Measurements from ENCODE around the gene PLCXD1.
A peak's percentile ranks its signal among the peaks of the same experiment; 100 is the strongest.
"Not testable (repeated sequence)": the region's sequence is repeated elsewhere in the genome, so short reads cannot be mapped to it uniquely, and the experiment has no call there.

PLCXD1 gene

GRCh38 chrX:255923-256331 is 25.3 kb upstream of the PLCXD1 start:
- no peak overlapping the region for H3K4me3 ChIP-seq (ENCODE audit: low read length)
- no peak for DNase-seq (ENCODE audit: low read depth)
- H3K27me3 ChIP-seq (replicated peaks; ENCODE audit: control insufficient read depth, insufficient read depth, low read length) = no peaks in the 10 kb centered on the region
- H3K36me3 ChIP-seq (ENCODE audit: control insufficient read depth, insufficient read depth, low read length, severe bottlenecking) = no peaks in the 10 kb centered on the region
- H3K4me1 ChIP-seq (ENCODE audit: control insufficient read depth, insufficient read depth, low read length) = peaks cover 2% of the 10 kb centered on the region
- no peaks in the 10 kb centered on the region for H3K9me3 ChIP-seq (ENCODE audit: control insufficient read depth, low read length)
- H3K9ac ChIP-seq (ENCODE audit: low read length) = no peak overlapping the region

GRCh38 chrX:257054-257453 is 24.1 kb upstream of the PLCXD1 start:
- DNase-seq (ENCODE audit: low read depth); H3K36me3 ChIP-seq (ENCODE audit: control insufficient read depth, insufficient read depth, low read length, severe bottlenecking); H3K9me3 ChIP-seq (ENCODE audit: control insufficient read depth, low read length); H3K9ac ChIP-seq (ENCODE audit: low read length); H3K4me3 ChIP-seq (ENCODE audit: low read length); H3K27me3 ChIP-seq (replicated peaks; ENCODE audit: control insufficient read depth, insufficient read depth, low read length): not testable (repeated sequence)
- peaks cover 13% of the 10 kb centered on the region for H3K4me1 ChIP-seq (ENCODE audit: control insufficient read depth, insufficient read depth, low read length)

- Histone ChIP-seq H3K9ac (ENCODE audit: low read length) (no peak overlapping the region), H3K27me3 (replicated peaks; ENCODE audit: control insufficient read depth, insufficient read depth, low read length) (no peaks in the 10 kb centered on the region), H3K4me3 (ENCODE audit: low read length) (no peak overlapping the region), H3K4me1 (ENCODE audit: control insufficient read depth, insufficient read depth, low read length) (peaks cover 19% of the 10 kb centered on the region), H3K36me3 (ENCODE audit: control insufficient read depth, insufficient read depth, low read length, severe bottlenecking) (no peaks in the 10 kb centered on the region), H3K9me3 (ENCODE audit: control insufficient read depth, low read length) (no peaks in the 10 kb centered on the region)
- no peak for DNase-seq (ENCODE audit: low read depth)
Observed at GRCh38 chrX:257681-258289, 23.4 kb upstream of the PLCXD1 start.

GRCh38 chrX:258291-259040 is 22.7 kb upstream of the PLCXD1 start:
- Histone ChIP-seq H3K9me3 (ENCODE audit: control insufficient read depth, low read length) (no peaks in the 10 kb centered on the region), H3K4me1 (ENCODE audit: control insufficient read depth, insufficient read depth, low read length) (peaks cover 19% of the 10 kb centered on the region), H3K36me3 (ENCODE audit: control insufficient read depth, insufficient read depth, low read length, severe bottlenecking) (no peaks in the 10 kb centered on the region), H3K9ac (ENCODE audit: low read length) (no peak overlapping the region), H3K4me3 (ENCODE audit: low read length) (no peak overlapping the region), H3K27me3 (replicated peaks; ENCODE audit: control insufficient read depth, insufficient read depth, low read length) (no peaks in the 10 kb centered on the region)
- no peak for DNase-seq (ENCODE audit: low read depth)

GRCh38 chrX:259692-260355 is 21.4 kb upstream of the PLCXD1 start:
- no peak overlapping the region for H3K9ac ChIP-seq (ENCODE audit: low read length)
- H3K9me3 ChIP-seq (ENCODE audit: control insufficient read depth, low read length) = no peaks in the 10 kb centered on the region
- DNase-seq (ENCODE audit: low read depth) = no peak
- no peaks in the 10 kb centered on the region for H3K36me3 ChIP-seq (ENCODE audit: control insufficient read depth, insufficient read depth, low read length, severe bottlenecking)
- peaks cover 26% of the 10 kb centered on the region for H3K4me1 ChIP-seq (ENCODE audit: control insufficient read depth, insufficient read depth, low read length)
- H3K4me3 ChIP-seq (ENCODE audit: low read length) = no peak overlapping the region
- H3K27me3 ChIP-seq (replicated peaks; ENCODE audit: control insufficient read depth, insufficient read depth, low read length) = no peaks in the 10 kb centered on the region

GRCh38 chrX:261167-261918 is 19.8 kb upstream of the PLCXD1 start:
- peaks cover 32% of the 10 kb centered on the region for H3K4me1 ChIP-seq (ENCODE audit: control insufficient read depth, insufficient read depth, low read length)
- peak; percentile 31 for DNase-seq (ENCODE audit: low read depth)
- H3K4me3 ChIP-seq (ENCODE audit: low read length) = peak overlapping the region; percentile 52
- H3K36me3 ChIP-seq (ENCODE audit: control insufficient read depth, insufficient read depth, low read length, severe bottlenecking) = no peaks in the 10 kb centered on the region
- peak overlapping the region; percentile 62 for H3K9ac ChIP-seq (ENCODE audit: low read length)
- no peaks in the 10 kb centered on the region for H3K27me3 ChIP-seq (replicated peaks; ENCODE audit: control insufficient read depth, insufficient read depth, low read length)
- no peaks in the 10 kb centered on the region for H3K9me3 ChIP-seq (ENCODE audit: control insufficient read depth, low read length)

- Histone ChIP-seq H3K4me3 (ENCODE audit: low read length) (no peak overlapping the region), H3K27me3 (replicated peaks; ENCODE audit: control insufficient read depth, insufficient read depth, low read length) (no peaks in the 10 kb centered on the region), H3K4me1 (ENCODE audit: control insufficient read depth, insufficient read depth, low read length) (peaks cover 32% of the 10 kb centered on the region), H3K9ac (ENCODE audit: low read length) (peak overlapping the region; percentile 19), H3K9me3 (ENCODE audit: control insufficient read depth, low read length) (no peaks in the 10 kb centered on the region), H3K36me3 (ENCODE audit: control insufficient read depth, insufficient read depth, low read length, severe bottlenecking) (no peaks in the 10 kb centered on the region)
- no peak for DNase-seq (ENCODE audit: low read depth)
Observed at GRCh38 chrX:261919-262352, 19.2 kb upstream of the PLCXD1 start.

- no peaks in the 10 kb centered on the region for H3K9me3 ChIP-seq (ENCODE audit: control insufficient read depth, low read length)
- H3K9ac ChIP-seq (ENCODE audit: low read length) = peak overlapping the region; percentile 29
- H3K4me3 ChIP-seq (ENCODE audit: low read length) = no peak overlapping the region
- peaks cover 32% of the 10 kb centered on the region for H3K4me1 ChIP-seq (ENCODE audit: control insufficient read depth, insufficient read depth, low read length)
- H3K36me3 ChIP-seq (ENCODE audit: control insufficient read depth, insufficient read depth, low read length, severe bottlenecking) = no peaks in the 10 kb centered on the region
- no peaks in the 10 kb centered on the region for H3K27me3 ChIP-seq (replicated peaks; ENCODE audit: control insufficient read depth, insufficient read depth, low read length)
- no peak for DNase-seq (ENCODE audit: low read depth)
Observed at GRCh38 chrX:262381-262909, 18.7 kb upstream of the PLCXD1 start.

- H3K4me3 ChIP-seq (ENCODE audit: low read length); H3K36me3 ChIP-seq (ENCODE audit: control insufficient read depth, insufficient read depth, low read length, severe bottlenecking); H3K27me3 ChIP-seq (replicated peaks; ENCODE audit: control insufficient read depth, insufficient read depth, low read length); DNase-seq (ENCODE audit: low read depth); H3K9ac ChIP-seq (ENCODE audit: low read length); H3K9me3 ChIP-seq (ENCODE audit: control insufficient read depth, low read length): not testable (repeated sequence)
- H3K4me1 ChIP-seq (ENCODE audit: control insufficient read depth, insufficient read depth, low read length) = peaks cover 32% of the 10 kb centered on the region
Observed at GRCh38 chrX:264006-264405, 17.2 kb upstream of the PLCXD1 start.

- H3K9me3 ChIP-seq (ENCODE audit: control insufficient read depth, low read length) = no peaks in the 10 kb centered on the region
- H3K9ac ChIP-seq (ENCODE audit: low read length) = peak overlapping the region; percentile 56
- H3K27me3 ChIP-seq (replicated peaks; ENCODE audit: control insufficient read depth, insufficient read depth, low read length) = no peaks in the 10 kb centered on the region
- peaks cover 32% of the 10 kb centered on the region for H3K4me1 ChIP-seq (ENCODE audit: control insufficient read depth, insufficient read depth, low read length)
- peak; percentile 70 for DNase-seq (ENCODE audit: low read depth)
- H3K4me3 ChIP-seq (ENCODE audit: low read length) = no peak overlapping the region
- H3K36me3 ChIP-seq (ENCODE audit: control insufficient read depth, insufficient read depth, low read length, severe bottlenecking) = no peaks in the 10 kb centered on the region
Observed at GRCh38 chrX:264634-265455, 16.3 kb upstream of the PLCXD1 start.
